Esophagus muscularis mucosa (tissue), 4 donors: ENCODE results near the gene CDHR2. TPM values are rescaled to one million over a fixed set of nuclear protein-coding genes. Genes with fewer than 3 reads are reported as not detected.
A peak's percentile ranks its signal among the peaks of the same experiment; 100 is the strongest.

Source experiments
- DNase-seq: peaks from one replicate; pipeline ENCODE4 v3.0.0-alpha.2; 2017; ENCODE audit errors: extremely low spot score
- H3K27ac ChIP-seq, 4 donors: fragments of 200-600 bp; sonication (generic); replicated peaks in 1 of 4; 1 replicate in 3 of 4; 2 replicates in 1 of 4; pipeline ENCODE4 v1.5.1; 2016 to 2019; ENCODE audit warnings: mild to moderate bottlenecking in 1 of 4
- H3K27me3 ChIP-seq, 4 donors: fragments of 200-600 bp; sonication (generic); one replicate each; pipeline versions ENCODE4 v1.5.1 to v1.6.0; 2016 to 2019
- H3K36me3 ChIP-seq, 4 donors: fragments of 200-600 bp; sonication (generic); one replicate each; pipeline ENCODE4 v1.5.1; 2016 to 2019
- H3K4me1 ChIP-seq, 4 donors: fragments of 200-600 bp; sonication (generic); one replicate each; pipeline ENCODE4 v1.5.1; 2016 to 2019
- H3K4me3 ChIP-seq, 4 donors: fragments of 200-600 bp; sonication (generic); 1 replicate in 2 of 4; 2 replicates in 2 of 4; pipeline ENCODE4 v1.5.1; 2016 to 2019; ENCODE audit warnings: mild to moderate bottlenecking in 4 of 4, moderate library complexity in 1 of 4
- H3K9me3 ChIP-seq, 4 donors: fragments of 200-600 bp; sonication (generic); 1 replicate in 3 of 4; 2 replicates in 1 of 4; pipeline ENCODE4 v1.5.1; 2016 to 2019
- CTCF ChIP-seq, 3 experiments: fragments of 200-600 bp in 2 of 3; fragments of 450-650 bp in 1 of 3; sonication (generic) in 2 of 3; IDR thresholded peaks; one replicate each; pipeline ENCODE4 v1.5.1; 2017 to 2019; ENCODE audit warnings: antibody characterized with exemption in 3 of 3, mild to moderate bottlenecking in 2 of 3, moderate library complexity in 1 of 3
- EP300 ChIP-seq: sonication (generic); formaldehyde crosslinking; IDR thresholded peaks from one replicate; pipeline ENCODE4 v1.6.1; 2017; ENCODE audit warnings: antibody characterized with exemption
- POLR2A ChIP-seq: fragments of 450-650 bp; IDR thresholded peaks from one replicate; pipeline ENCODE4 v1.6.1; 2017; ENCODE audit warnings: antibody characterized with exemption, moderate library complexity, mild to moderate bottlenecking, low read depth
- POLR2AphosphoS5 ChIP-seq, 2 donors: sonication (generic); formaldehyde crosslinking; IDR thresholded peaks; one replicate each; pipeline ENCODE4 v1.6.1; 2017; ENCODE audit warnings: antibody characterized with exemption in 2 of 2
- WGBS: methylation state at CpG from one replicate; pipeline ENCODE4 v1.1.5; 2018; 5-methylcytosine and 5-hydroxymethylcytosine counted together
- intact Hi-C: fragments of 100-400 bp; cut with DNase I; formaldehyde crosslinking; loops from one replicate; pipeline ENCODE4 v1.15.1; 2023
- total RNA-seq, 4 donors: library from RNA; depleted of rRNA; stranded (reverse); fragments of >200 nt; gene quantifications; one replicate each; pipeline versions ENCODE4 v1.1.0 to v1.2.1, GENCODE V29; 2016

CDHR2 gene
- total RNA-seq: under 1 TPM in 1 of 4 donors, not detected in 3; 0.92 TPM

- Histone ChIP-seq H3K9me3 (no peaks in the 10 kb centered on the region), H3K36me3 (no peaks in the 10 kb centered on the region), H3K27me3 (peaks cover 0 to 19% (median 2%) of the 10 kb centered on the region in 4 donors), H3K4me1 (peaks cover under 1 to 33% (median 26%) of the 10 kb centered on the region in 4 donors), H3K4me3 (no peak within 1 kb of the TSS), H3K27ac (peak within 1 kb of the TSS in 2 of 4 donors; percentile 14 to 27)
- DNase-seq: no peak
- no peak for TF ChIP-seq CTCF (IDR thresholded peaks at IDR 0.05)
- intact Hi-C loops: loop anchor here (10.0 kb wide), 1 partner anchor 134 kb away; the partner anchor contains the start of gene CLTB
- 85% methylated on average over 17 of the region's 18 CpGs for WGBS
Measured at GRCh38 chr5:176548967-176549444, at the start of gene CDHR2. Gene CDHR2, plus strand, starts transcription at chr5:176549342. Its CDS starts 16,011 bp downstream, at chr5:176565353.

- Histone ChIP-seq H3K4me1 (no peaks in the 10 kb centered on the region), H3K27me3 (no peaks in the 10 kb centered on the region), H3K9me3 (no peaks in the 10 kb centered on the region), H3K36me3 (peaks cover 78 to 100% (median 95%) of the 10 kb centered on the region in 4 donors), H3K27ac (no peak overlapping the region), H3K4me3 (no peak overlapping the region)
- intact Hi-C loops: no loop called here
- 96% methylated on average over 3 of the region's 3 CpGs for WGBS
- DNase-seq: no peak
- no peak for TF ChIP-seq CTCF (IDR thresholded peaks at IDR 0.05)
- no peak for TF ChIP-seq EP300
- TF ChIP-seq POLR2AphosphoS5 (IDR thresholded peaks at IDR 0.05): no peak
- TF ChIP-seq POLR2A: no peak
Measured at GRCh38 chr5:176500511-176500910, 48.6 kb upstream of the CDHR2 start.

- Histone ChIP-seq H3K36me3 (peaks cover 78 to 100% (median 94%) of the 10 kb centered on the region in 4 donors), H3K27ac (no peak overlapping the region), H3K9me3 (no peaks in the 10 kb centered on the region), H3K27me3 (no peaks in the 10 kb centered on the region), H3K4me1 (no peaks in the 10 kb centered on the region), H3K4me3 (no peak overlapping the region)
- no peak for TF ChIP-seq POLR2A
- no peak for TF ChIP-seq EP300
- no peak for TF ChIP-seq CTCF (IDR thresholded peaks at IDR 0.05)
- no peak for TF ChIP-seq POLR2AphosphoS5 (IDR thresholded peaks at IDR 0.05)
- 94% methylated on average over 1 of the region's 1 CpG for WGBS
- intact Hi-C loops: no loop called here
- no peak for DNase-seq
Measured at GRCh38 chr5:176501333-176501732, 47.8 kb upstream of the CDHR2 start.

- 98% methylated on average over 5 of the region's 5 CpGs for whole genome bisulfite sequencing
- H3K36me3 ChIP-seq: peaks cover 75 to 100% (median 95%) of the 10 kb centered on the region in 4 donors
- intact Hi-C loops: no loop called here
Measured at GRCh38 chr5:176503496-176503895, 45.6 kb upstream of the CDHR2 start.

More at GRCh38 chr5:176503496-176503895, 45.6 kb upstream of the CDHR2 start:
- Histone ChIP-seq H3K27me3 (no peaks in the 10 kb centered on the region), H3K4me1 (no peaks in the 10 kb centered on the region), H3K4me3 (no peak overlapping the region), H3K27ac (no peak overlapping the region), H3K9me3 (no peaks in the 10 kb centered on the region)
- no peak for TF ChIP-seq CTCF (IDR thresholded peaks at IDR 0.05)
- no peak for DNase-seq
